KG1 (cell line): Measurements from ENCODE around the gene RPL23.
A peak's percentile ranks its signal among the peaks of the same experiment; 100 is the strongest.

ENCODE experiments used
- DNase-seq: peaks from one replicate; lab custom pipeline; 2025; lab: John Stamatoyannopoulos, UW

The RPL23 gene

GRCh38 chr17:38883592-38884526, 30.3 kb upstream of the RPL23 start:
- DNase-seq, result no peak

GRCh38 chr17:38882870-38883269, 29.3 kb upstream of the RPL23 start:
- DNase-seq, result no peak

- DNase-seq, result no peak
Measured at GRCh38 chr17:38881600-38882191, 28.2 kb upstream of the RPL23 start.

- no peak for DNase-seq
Measured at GRCh38 chr17:38879878-38880665, 26.6 kb upstream of the RPL23 start.

GRCh38 chr17:38877130-38877851, 23.8 kb upstream of the RPL23 start:
- DNase-seq, result no peak

GRCh38 chr17:38875477-38876075, 22.1 kb upstream of the RPL23 start:
- no peak for DNase-seq

GRCh38 chr17:38874505-38875400, 21.2 kb upstream of the RPL23 start:
- DNase-seq, result no peak

GRCh38 chr17:38873640-38874380, 20.3 kb upstream of the RPL23 start:
- DNase-seq, result no peak

GRCh38 chr17:38872671-38873385, 19.3 kb upstream of the RPL23 start:
- no peak for DNase-seq

- DNase-seq, result no peak
Measured at GRCh38 chr17:38872027-38872511, 18.5 kb upstream of the RPL23 start.

- no peak for DNase-seq
Measured at GRCh38 chr17:38871247-38872015, 17.9 kb upstream of the RPL23 start.

- DNase-seq, result peak; percentile 32
Measured at GRCh38 chr17:38870259-38871165, 17.0 kb upstream of the RPL23 start.

GRCh38 chr17:38869526-38870258, 16.2 kb upstream of the RPL23 start, which contains the start of gene LASP1:
TSS of gene LASP1 (plus strand) at chr17:38870058. CDS start at chr17:38870190, 132 bp downstream.
- DNase-seq, result peak; percentile 87

GRCh38 chr17:38868817-38869525, 15.4 kb upstream of the RPL23 start:
- peak; percentile 92 for DNase-seq

- DNase-seq, result no peak
Measured at GRCh38 chr17:38867968-38868816, 14.7 kb upstream of the RPL23 start.
